Chondrocyte (in vitro differentiated cells): Measurements from ENCODE around the gene PNKP. TPM values are rescaled to one million over a fixed set of nuclear protein-coding genes. Genes with fewer than 3 reads are reported as not detected.

Source experiments
- DNase-seq: peaks from one replicate; pipeline ENCODE4 v3.0.0; 2021; ENCODE audit warnings: mixed read lengths, low spot score
- H3K27ac Mint-ChIP-seq: one replicate; pipeline ENCODE4 v1.8.0; 2021; ENCODE audit warnings: mild to moderate bottlenecking, moderate library complexity, mixed read lengths; ENCODE audit not compliant: unreplicated experiment
- H3K27me3 Mint-ChIP-seq: 2 replicates; pipeline ENCODE4 v1.8.0; 2021; ENCODE audit warnings: low read depth, mixed read lengths
- H3K36me3 Mint-ChIP-seq: 2 replicates; pipeline ENCODE4 v1.8.0; 2021; ENCODE audit warnings: low read depth, mixed read lengths
- H3K4me1 Mint-ChIP-seq: 2 replicates; pipeline ENCODE4 v1.8.0; 2021; ENCODE audit warnings: low read depth, mild to moderate bottlenecking, mixed read lengths
- H3K4me3 Mint-ChIP-seq: one replicate; pipeline ENCODE4 v1.8.0; 2021; ENCODE audit warnings: mild to moderate bottlenecking, moderate library complexity, mixed read lengths; ENCODE audit not compliant: unreplicated experiment
- H3K9me3 Mint-ChIP-seq: 2 replicates; pipeline ENCODE4 v1.8.0; 2021; ENCODE audit warnings: low read depth, mixed read lengths
- total RNA-seq: library from RNA; stranded (reverse); gene quantifications from 3 replicates; pipeline ENCODE4 v1.2.1, GENCODE V29; 2021
- TF ChIP-seq, protein P1 (sequence below): fragments of 200-600 bp; sonication (generic); IDR thresholded peaks from 2 replicates; pipeline ENCODE4 v1.5.0; 2021; ENCODE audit warnings: antibody characterized with exemption, mild to moderate bottlenecking, moderate library complexity

Gene PNKP
- total RNA-seq, 1 donor from 2014 or later: 52.4 TPM

DNA sequence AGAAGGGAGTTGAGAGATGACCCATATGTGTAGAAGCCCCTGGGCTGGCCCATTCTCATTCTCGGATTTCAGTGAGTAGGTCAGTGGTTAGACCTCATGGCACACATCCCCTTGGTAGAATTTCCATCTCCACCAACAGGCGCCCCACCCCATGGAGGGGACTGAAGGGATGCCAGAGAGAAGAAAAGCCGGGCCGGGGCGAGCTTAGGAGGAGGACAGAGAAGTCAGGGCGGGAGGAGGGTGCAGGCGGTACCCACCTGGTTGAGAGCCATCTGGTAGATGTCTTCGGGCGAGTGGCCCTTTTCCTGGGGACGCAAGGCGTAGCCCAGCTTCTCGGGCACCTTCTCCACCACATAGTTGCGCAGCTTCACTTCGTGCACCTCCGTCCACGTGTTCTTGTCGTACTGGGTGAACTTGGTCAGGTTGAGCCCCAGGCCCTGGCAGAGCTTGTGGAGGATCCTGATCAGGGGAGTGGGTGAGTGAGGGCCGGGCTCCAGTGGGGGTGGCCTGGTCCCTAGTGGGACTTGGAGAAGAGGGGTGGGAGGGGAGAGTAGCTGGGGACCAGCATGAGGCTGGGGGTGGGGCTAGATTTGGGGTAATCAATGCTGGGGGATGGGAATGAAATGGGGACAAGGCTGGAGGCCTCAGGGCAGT is 26.8 kb upstream of the PNKP start:
- Mint-ChIP-seq H3K36me3 (no peaks in the 10 kb centered on the region), H3K4me1 (peaks cover 6% of the 10 kb centered on the region), H3K9me3 (no peaks in the 10 kb centered on the region), H3K27ac (no peak overlapping the region), H3K27me3 (peaks cover 12% of the 10 kb centered on the region), H3K4me3 (no peak overlapping the region)
- no peak for DNase-seq
- TF ChIP-seq, protein P1, sequence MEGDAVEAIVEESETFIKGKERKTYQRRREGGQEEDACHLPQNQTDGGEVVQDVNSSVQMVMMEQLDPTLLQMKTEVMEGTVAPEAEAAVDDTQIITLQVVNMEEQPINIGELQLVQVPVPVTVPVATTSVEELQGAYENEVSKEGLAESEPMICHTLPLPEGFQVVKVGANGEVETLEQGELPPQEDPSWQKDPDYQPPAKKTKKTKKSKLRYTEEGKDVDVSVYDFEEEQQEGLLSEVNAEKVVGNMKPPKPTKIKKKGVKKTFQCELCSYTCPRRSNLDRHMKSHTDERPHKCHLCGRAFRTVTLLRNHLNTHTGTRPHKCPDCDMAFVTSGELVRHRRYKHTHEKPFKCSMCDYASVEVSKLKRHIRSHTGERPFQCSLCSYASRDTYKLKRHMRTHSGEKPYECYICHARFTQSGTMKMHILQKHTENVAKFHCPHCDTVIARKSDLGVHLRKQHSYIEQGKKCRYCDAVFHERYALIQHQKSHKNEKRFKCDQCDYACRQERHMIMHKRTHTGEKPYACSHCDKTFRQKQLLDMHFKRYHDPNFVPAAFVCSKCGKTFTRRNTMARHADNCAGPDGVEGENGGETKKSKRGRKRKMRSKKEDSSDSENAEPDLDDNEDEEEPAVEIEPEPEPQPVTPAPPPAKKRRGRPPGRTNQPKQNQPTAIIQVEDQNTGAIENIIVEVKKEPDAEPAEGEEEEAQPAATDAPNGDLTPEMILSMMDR: no peak

DNA sequence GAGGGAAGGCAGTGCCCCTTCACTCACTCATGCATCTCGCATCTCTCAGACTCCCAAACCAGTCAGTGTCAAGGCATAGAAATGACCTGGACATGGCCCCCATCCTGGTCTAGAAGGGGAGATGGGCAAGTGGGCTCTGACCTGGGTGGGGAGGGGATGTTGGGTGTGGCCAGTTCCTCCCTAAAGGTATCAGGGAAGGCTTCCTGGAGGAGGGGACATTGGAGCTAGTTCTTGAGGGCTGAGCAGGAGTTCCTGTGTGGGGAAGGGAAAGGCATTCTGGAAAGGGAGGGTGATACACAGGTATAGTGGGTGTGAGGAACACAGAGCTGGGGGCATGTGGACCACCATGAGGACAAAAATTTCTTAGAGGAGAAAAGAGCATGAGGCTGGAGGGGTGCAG is 25.3 kb upstream of the PNKP start:
- no peak for DNase-seq
- H3K27ac Mint-ChIP-seq: no peak overlapping the region
- TF ChIP-seq, protein P1: no peak
- peaks cover 12% of the 10 kb centered on the region for H3K27me3 Mint-ChIP-seq
- H3K36me3 Mint-ChIP-seq: no peaks in the 10 kb centered on the region
- H3K9me3 Mint-ChIP-seq: no peaks in the 10 kb centered on the region
- H3K4me3 Mint-ChIP-seq: no peak overlapping the region
- H3K4me1 Mint-ChIP-seq: peaks cover 5% of the 10 kb centered on the region

DNA sequence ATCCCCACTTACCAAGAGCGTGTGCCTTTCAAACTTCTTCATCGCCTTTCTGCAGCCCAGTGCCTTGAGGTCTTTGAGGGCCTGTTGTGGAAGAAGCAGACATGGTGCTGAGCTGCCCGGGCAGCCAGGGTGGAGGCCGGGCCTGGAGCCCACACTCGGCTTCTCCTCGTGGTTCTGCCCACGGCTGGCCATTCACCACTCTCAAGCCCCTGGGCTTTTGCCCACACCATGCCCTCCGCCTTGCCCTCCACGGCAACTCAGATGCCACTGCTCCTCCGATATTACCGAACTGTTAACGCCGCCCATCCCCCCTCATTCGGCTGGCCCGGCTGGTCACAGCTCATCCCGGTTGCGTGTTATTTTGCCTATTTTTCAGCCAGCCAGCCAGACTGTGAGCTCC is 24.0 kb upstream of the PNKP start:
- peaks cover 12% of the 10 kb centered on the region for H3K27me3 Mint-ChIP-seq
- DNase-seq: no peak
- no peak overlapping the region for H3K27ac Mint-ChIP-seq
- H3K9me3 Mint-ChIP-seq: no peaks in the 10 kb centered on the region
- peaks cover 2% of the 10 kb centered on the region for H3K36me3 Mint-ChIP-seq
- peaks cover 2% of the 10 kb centered on the region for H3K4me1 Mint-ChIP-seq
- TF ChIP-seq, protein P1: no peak
- H3K4me3 Mint-ChIP-seq: no peak overlapping the region

DNA sequence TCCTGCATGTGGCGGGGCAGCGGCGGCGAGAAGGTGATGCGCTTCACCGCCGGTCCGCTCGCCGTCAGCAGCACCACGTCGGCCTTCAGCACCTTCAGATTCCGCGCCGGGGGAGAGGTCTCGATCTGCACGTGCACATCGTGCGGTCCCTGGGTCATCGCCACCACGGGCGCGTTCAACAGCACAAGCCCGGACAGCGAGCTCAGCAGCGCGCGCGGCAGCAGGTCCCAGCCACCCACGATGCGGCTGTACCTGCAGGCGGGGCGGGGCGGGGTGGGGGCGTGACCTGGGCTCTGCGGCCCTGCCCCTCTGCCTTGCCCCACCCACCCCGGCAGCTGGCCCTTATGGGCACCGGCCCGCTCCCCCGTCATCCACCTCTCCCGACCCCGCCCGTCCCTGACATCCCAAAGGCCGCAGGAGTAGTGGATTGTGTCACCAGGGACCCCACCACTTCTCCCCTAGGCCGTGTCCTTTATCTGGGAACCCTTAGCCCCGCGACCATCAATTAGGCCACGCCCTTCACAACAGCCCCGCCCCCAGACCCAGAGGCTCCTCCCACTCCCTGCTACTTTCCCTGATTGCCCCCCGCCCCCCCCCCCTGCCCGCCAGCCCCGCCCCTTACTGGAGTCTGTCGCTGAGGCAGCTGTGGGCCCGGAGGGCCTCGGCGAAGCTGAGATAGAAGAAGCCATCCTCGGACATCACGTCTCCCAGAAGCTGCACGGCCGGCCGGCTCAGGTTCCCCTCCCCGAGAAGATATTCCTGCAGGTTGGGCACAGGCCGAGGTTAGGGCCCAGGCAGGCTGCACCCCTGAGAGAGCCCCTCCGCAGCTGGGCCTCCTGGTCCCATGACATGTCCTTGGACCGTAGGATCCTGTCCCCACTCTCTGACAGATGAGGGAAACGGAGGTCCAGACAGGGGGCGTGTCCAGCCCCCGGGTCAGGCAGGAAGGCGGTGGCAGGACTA is 23.3 kb upstream of the PNKP start:
- Mint-ChIP-seq H3K27ac (no peak overlapping the region), H3K36me3 (peaks cover 3% of the 10 kb centered on the region), H3K9me3 (no peaks in the 10 kb centered on the region), H3K27me3 (peaks cover 10% of the 10 kb centered on the region), H3K4me1 (peaks cover 2% of the 10 kb centered on the region), H3K4me3 (peak overlapping the region; percentile 59)
- TF ChIP-seq, protein P1: peak; percentile 58
- no peak for DNase-seq

DNA sequence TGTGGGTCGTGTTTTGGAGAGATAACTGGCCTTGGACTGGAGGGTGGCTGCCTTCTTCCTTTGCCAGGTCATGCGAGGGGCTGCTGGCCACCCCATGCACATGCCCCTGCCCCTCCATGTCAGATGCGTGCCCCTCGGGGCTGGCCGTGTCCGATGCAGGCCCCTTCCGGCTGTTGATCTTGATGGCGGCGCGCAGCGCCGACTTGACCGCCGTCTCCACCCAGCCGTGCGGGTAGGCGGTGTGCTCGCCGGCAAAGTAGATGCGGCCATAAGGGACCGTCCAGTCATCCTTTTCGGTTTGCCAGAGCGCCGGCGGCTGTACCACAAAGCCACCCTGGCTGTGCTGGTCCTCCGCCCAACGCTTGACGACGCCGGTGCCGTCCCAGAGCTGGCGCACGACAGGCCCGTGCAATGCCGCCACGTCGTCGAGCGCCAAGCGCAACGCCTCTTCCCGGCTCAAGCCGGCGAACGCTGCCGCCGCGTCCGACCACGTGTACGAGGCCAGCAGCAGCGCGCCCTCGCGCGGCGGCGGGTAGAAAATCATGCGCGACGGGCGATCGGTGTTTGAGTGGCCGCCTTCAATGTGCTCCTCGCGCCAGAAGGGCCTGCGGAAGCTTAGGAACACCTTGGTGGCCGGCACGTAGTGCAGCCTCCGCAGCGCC is 22.4 kb upstream of the PNKP start:
- H3K4me3 Mint-ChIP-seq: peak overlapping the region; percentile 59
- peak; percentile 93 for DNase-seq
- peaks cover 6% of the 10 kb centered on the region for H3K36me3 Mint-ChIP-seq
- peaks cover 2% of the 10 kb centered on the region for H3K4me1 Mint-ChIP-seq
- TF ChIP-seq, protein P1: peak; percentile 84
- H3K27me3 Mint-ChIP-seq: peaks cover 10% of the 10 kb centered on the region
- no peak overlapping the region for H3K27ac Mint-ChIP-seq
- H3K9me3 Mint-ChIP-seq: no peaks in the 10 kb centered on the region
